Measurements from ENCODE around the gene KCTD7.

GRCh38 chr7:66627881-66628360 lies 760 bp upstream of the KCTD7 start:
- TF ChIP-seq ZNF274 (IDR thresholded peaks at IDR 0.05; ENCODE audit: low read depth, low read length) (no peak), YY1 (IDR thresholded peaks at IDR 0.05; ENCODE audit: insufficient read depth, insufficient read length) (no peak)

Measured in NT2/D1 (cell line).